GM12865 (cell line): ENCODE results near the gene PMEL.
A peak's percentile ranks its signal among the peaks of the same experiment; 100 is the strongest.
"Not testable (repeated sequence)": the region's sequence is repeated elsewhere in the genome, so short reads cannot be mapped to it uniquely, and the experiment has no call there.

Experiments
- DNase-seq: peaks from one replicate; pipeline ENCODE4 v3.0.0; 2010; ENCODE audit warnings: low read depth
- H3K4me3 ChIP-seq: 2 replicates; pipeline ENCODE4 v1.5.1; 2011; ENCODE audit warnings: mild to moderate bottlenecking, low read depth, low read length, control low read depth
- TF ChIP-seq, protein P1 (sequence below): IDR thresholded peaks from 2 replicates; pipeline ENCODE4 v1.5.1; 2011; ENCODE audit warnings: low read length, control low read depth, low read depth, inconsistent platforms; ENCODE audit not compliant: insufficient read depth; ENCODE audit errors: missing control alignments

The PMEL gene

DNA sequence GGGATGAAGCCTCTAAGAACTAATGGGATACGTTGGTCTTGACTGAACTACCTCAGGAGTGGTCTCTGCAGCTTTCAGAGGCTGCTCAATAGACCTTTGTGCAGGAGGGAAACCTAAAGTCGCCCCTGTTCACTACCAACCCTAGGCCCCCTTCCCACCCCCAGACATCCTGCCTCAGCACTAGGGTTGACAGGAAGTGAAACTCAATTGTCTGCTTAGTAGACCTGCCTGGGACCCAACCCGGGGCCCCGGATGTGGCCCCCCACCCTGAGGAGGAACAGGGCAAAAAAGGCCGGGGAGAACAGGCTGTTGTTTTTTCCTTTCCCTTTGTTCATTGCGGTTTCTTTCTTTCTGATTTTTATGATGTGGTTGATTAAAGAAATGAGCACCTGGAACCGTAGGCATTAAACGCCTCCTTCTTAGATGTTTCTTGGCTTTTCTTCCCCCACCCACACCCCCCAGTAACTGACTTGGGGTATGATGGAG is 36.5 kb downstream of the PMEL start:
- TF ChIP-seq, protein P1, sequence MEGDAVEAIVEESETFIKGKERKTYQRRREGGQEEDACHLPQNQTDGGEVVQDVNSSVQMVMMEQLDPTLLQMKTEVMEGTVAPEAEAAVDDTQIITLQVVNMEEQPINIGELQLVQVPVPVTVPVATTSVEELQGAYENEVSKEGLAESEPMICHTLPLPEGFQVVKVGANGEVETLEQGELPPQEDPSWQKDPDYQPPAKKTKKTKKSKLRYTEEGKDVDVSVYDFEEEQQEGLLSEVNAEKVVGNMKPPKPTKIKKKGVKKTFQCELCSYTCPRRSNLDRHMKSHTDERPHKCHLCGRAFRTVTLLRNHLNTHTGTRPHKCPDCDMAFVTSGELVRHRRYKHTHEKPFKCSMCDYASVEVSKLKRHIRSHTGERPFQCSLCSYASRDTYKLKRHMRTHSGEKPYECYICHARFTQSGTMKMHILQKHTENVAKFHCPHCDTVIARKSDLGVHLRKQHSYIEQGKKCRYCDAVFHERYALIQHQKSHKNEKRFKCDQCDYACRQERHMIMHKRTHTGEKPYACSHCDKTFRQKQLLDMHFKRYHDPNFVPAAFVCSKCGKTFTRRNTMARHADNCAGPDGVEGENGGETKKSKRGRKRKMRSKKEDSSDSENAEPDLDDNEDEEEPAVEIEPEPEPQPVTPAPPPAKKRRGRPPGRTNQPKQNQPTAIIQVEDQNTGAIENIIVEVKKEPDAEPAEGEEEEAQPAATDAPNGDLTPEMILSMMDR = no peak
- peak; percentile 92 for DNase-seq
- H3K4me3 ChIP-seq = peak overlapping the region; percentile 79

DNA sequence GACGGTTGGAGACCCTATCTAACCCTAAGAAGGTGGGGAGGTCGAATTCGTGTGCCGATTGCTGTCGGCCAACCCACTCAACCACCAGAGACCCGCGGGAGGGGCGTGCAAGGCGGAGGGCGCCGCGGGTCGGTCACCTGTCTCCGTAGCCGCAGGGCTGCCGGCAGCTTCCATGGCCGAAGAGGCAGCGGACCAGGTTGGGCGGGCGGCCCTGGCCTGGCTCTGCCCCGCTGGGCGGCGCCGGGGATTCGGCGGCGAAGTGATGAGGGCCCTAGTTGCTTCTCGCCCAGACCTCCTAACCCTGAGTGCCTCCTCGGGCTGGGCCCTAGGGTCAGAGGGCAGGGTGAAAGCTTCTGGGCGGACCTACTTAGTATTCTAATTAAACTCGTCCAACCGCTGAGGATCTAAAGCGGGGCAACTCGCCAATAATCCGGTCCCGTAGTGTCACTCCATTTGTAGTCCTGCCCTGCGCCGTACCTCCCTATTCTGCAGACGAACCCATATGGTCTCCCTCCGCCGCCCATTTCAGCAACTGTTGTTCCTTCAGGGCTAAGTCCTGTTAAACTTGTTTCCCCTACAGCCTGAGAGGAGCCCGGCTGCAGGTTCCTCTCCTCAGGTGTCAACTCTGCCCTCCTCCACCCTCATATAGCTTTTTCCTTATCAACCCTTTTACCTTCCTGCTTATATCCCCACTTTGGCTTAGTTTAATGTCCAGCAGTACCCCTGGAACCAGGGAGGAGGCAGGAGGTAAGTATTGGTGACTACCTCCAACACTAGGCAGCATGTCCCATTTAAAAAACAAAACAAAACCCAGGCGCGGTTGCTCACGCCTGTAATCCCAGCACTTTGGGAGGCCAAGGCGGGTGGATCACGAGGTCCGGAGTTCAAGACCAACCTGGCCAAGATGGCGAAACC is 38.0 kb downstream of the PMEL start, which contains the start of gene PYM1:
Gene PYM1, minus strand, starts transcription at position 307 of the 915 bp plus-strand sequence. Its CDS starts 133 bp downstream, at position 174.
- peak; percentile 95 for DNase-seq
- TF ChIP-seq, protein P1 = no peak
- H3K4me3 ChIP-seq = peak within 1 kb of the TSS; percentile 79

DNA sequence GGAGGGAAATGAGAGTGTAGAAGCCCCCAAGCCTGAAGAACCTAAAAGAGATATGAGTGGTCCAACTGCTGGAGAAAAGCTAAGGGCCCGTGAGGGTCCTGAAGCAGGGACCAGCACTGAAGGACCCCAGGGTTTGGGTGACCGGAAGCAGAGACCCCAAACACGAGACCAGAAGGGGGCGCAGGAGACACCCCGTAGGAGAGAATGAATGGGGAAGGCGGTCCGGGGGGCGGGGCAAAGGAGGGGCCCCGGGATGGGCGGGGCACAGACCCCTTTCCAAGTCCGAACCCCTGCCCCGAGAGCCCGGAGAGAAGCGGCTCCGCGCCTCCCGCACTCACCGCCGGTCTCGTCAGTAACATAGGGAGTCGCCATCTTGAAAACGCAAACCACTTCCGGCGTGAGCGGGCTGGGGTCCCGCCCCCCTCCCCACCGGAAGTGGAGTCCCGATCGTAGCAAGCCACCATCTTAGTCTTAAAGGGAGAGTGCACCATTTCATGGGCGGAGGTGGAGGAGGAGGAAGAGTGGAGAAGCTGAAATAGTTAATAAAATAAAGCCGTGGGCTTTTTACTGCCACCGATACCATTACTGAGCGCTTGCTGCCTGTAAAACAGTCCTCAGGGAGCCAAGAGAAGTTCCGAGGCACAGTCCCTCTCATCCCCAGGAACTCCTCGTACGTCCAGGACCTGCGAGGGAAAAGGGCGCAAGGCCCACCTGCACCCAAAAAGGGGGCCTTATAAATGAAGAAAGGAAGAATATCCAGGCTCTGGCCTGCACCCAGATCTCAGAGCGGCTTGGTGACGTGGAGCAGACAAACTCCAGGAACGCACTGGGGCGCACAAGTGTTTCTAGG is 38.9 kb downstream of the PMEL start:
- TF ChIP-seq, protein P1 = peak; percentile 78

DNA sequence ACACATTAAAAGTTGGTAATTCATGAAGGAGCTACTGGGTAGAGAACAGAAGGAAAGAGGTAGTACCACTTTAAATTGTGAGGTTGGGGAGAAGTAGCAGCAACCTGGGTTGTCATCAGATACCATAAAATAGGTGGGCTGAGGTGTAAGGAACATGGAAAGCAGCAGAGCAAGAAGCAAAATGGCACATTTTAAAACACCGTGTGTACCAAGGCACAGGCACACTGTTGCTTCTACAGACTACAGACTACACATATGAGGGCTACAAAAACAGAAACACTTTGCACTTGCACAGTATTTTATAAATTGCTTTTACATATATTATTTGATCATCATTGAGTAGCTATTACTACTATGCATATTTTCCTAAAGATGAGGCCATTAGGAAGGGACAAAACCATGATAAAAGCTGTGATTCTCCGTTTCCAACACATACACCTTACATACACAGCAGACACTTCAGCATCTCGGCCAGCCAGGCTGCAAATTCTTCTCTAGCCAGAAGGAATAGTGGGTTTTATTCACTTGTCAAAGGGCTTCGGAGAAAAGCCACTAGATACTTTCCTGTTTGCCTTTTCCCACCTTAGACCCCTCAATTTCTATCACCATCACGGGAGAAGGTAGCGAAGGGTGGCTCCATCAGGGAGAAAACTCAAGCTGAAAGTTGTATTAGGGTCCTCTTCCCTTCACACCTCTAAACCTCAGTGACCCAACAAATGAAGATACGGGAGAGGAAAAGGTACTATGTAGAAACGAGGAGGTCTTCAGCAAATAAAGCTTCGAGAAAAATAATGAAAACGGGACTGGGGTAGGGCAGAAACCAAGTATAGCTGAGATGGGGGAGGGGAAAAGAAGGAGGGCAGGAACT is 39.7 kb downstream of the PMEL start:
- no peak for DNase-seq
- TF ChIP-seq, protein P1 = no peak
- peak overlapping the region; percentile 79 for H3K4me3 ChIP-seq

More for the DNA sequence above, 38.9 kb downstream of the PMEL start:
- H3K4me3 ChIP-seq = peak overlapping the region; percentile 79
- DNase-seq = peak; percentile 97

DNA sequence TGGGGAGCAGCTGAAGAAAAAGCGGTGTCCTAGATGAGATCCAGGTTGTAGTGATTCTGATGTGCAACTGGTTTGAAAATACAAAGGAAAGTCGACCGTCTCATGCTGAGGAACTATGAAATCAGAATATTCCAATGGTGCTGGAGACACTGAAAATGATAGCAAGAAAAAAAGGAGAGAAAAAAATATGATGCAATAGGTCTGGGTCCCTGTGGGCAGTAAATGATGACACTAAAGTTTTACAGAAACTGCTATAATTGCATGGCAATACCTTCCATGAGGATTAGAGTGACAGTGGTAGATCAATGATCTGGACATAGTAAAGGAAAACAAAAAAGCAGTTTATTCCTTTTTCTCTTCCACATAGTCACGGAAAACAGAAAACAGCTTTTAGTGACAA is 40.5 kb downstream of the PMEL start:
- TF ChIP-seq, protein P1 = no peak
- H3K4me3 ChIP-seq = peak overlapping the region; percentile 79
- DNase-seq = no peak

DNA sequence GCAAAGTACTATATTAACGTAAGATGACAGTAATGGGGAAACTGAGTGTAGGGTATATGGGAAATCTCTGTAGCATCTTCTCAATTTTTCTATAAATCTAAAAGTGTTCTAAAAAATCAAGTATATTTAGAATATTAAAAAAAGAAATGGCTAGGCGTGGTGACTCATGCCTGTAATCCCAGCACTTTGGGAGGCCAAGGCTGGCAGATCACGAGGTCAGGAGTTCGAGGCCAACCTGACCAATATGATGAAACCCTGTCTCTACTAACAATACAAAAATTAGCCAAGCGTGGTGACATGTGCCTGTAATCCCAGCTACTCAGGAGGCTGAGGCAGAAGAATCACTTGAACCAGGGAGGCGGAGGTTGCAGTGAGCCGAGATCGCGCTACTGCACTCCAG is 42.2 kb downstream of the PMEL start:
- DNase-seq, H3K4me3 ChIP-seq: not testable (repeated sequence)

DNA sequence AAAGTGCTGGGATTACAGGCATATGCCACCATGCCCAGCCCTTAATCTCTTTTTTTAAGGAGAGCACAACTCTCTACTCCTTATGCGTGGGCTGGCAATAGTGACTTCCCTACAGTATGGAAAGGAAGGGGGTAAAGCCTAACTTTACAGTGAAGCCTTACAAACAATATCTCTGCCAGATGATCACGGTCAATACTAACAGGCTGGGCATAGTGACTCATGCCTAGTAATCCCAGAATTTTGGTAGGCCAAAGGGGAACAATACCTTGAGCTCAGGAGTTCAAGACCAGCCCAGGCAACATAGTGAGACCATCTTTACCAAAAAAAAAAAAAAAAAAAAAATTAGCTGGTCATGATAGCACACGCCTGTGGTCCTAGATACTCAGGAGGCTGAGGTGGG is 43.7 kb downstream of the PMEL start:
- TF ChIP-seq, protein P1 = no peak
- no peak overlapping the region for H3K4me3 ChIP-seq
- DNase-seq = no peak

DNA sequence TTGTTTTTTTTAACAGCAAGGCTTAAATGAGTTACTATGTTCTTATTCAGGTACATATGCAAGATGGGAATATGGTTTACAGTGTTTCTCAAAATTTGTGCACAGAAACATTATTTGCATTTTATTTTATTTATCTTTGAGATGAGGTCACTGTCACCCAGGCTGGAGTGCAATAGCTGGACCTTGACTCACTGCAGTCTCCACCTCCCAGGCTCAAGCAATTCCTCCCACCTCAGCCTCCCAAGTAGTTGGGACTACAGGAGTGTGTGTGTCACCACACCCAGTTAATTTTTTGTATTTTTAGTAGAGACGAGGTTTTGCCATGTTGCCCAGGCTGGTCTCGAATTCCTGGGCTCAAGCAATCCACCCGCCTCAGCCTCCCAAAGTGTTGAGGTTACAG is 46.8 kb downstream of the PMEL start:
- DNase-seq, H3K4me3 ChIP-seq: not testable (repeated sequence)
